Liver (tissue), 3 donors: ENCODE results near the gene PHLDA2.

Source experiments
- EGR1 ChIP-seq, 2 donors: IDR thresholded peaks; 2 replicates each; pipeline ENCODE4 v1.6.1; 2016 to 2018; ENCODE audit warnings: antibody characterized with exemption in 2 of 2, low read depth in 2 of 2
- JUND ChIP-seq, 2 donors: IDR thresholded peaks; 2 replicates each; pipeline ENCODE4 v1.6.1; 2016; ENCODE audit warnings: antibody characterized with exemption in 2 of 2
- RAD21 ChIP-seq, 2 donors: IDR thresholded peaks; 2 replicates each; pipeline ENCODE4 v1.6.1; 2016; ENCODE audit warnings: antibody characterized with exemption in 2 of 2, mild to moderate bottlenecking in 2 of 2
- TAF1 ChIP-seq: conservative IDR thresholded peaks from 2 replicates; pipeline ENCODE4 v1.6.1; 2016; ENCODE audit warnings: antibody characterized with exemption, mild to moderate bottlenecking
- TF ChIP-seq, protein P1 (sequence below): IDR thresholded peaks from 2 replicates; pipeline ENCODE4 v1.6.1; 2016; ENCODE audit warnings: antibody characterized with exemption, mild to moderate bottlenecking
- TF ChIP-seq, protein P2 (sequence below): fragments of 150-350 bp; IDR thresholded peaks from 2 replicates; pipeline ENCODE4 v1.5.1; 2017; ENCODE audit warnings: improper control_type of control experiment, low read depth, low read length; ENCODE audit not compliant: missing input control
- TF ChIP-seq, protein P3 (sequence below): IDR thresholded peaks from 2 replicates; pipeline ENCODE4 v1.6.1; 2016; ENCODE audit warnings: antibody characterized with exemption
- donor health status: healthy.
- donor health status: healthy.

DNA sequence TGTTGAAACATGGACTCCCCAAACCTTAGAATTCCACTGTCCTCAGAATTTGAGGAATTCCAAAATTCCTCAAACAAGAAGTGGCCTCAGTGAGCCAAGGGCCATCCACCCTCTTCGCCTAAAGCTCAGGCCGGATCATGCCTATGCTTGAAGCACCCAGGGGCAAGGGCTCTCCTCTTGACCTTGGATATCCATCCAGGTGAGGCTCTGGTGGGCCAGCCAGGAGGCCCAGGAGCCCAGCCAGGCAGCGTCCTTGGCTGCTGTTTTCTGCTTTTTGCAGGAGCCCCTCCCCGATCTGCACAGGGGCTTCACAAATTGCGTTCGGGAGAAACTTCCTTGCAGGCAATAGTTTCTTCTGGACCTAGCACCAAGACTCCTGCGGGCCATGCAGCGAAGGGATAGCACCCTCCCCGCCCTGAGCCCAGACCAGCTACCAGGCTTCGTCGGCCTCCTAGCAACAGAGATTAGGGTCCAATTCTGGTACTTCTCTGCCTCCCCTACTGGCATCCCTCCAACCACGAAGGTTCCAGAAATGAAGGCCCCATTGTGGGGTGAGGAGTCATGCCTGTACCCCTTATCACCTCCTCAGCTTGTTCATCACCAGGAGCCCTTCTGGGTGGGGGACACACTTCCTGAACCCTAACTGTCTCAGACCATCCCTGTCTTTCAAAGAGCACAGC is 2.0 kb downstream of the PHLDA2 start:
- TF ChIP-seq EGR1 (IDR thresholded peaks at IDR 0.05; ENCODE audit: low read depth in 2 of 2) (no peak), TAF1 (no peak), JUND (IDR thresholded peaks at IDR 0.05) (no peak), RAD21 (IDR thresholded peaks at IDR 0.05) (no peak)
- TF ChIP-seq, protein P1, sequence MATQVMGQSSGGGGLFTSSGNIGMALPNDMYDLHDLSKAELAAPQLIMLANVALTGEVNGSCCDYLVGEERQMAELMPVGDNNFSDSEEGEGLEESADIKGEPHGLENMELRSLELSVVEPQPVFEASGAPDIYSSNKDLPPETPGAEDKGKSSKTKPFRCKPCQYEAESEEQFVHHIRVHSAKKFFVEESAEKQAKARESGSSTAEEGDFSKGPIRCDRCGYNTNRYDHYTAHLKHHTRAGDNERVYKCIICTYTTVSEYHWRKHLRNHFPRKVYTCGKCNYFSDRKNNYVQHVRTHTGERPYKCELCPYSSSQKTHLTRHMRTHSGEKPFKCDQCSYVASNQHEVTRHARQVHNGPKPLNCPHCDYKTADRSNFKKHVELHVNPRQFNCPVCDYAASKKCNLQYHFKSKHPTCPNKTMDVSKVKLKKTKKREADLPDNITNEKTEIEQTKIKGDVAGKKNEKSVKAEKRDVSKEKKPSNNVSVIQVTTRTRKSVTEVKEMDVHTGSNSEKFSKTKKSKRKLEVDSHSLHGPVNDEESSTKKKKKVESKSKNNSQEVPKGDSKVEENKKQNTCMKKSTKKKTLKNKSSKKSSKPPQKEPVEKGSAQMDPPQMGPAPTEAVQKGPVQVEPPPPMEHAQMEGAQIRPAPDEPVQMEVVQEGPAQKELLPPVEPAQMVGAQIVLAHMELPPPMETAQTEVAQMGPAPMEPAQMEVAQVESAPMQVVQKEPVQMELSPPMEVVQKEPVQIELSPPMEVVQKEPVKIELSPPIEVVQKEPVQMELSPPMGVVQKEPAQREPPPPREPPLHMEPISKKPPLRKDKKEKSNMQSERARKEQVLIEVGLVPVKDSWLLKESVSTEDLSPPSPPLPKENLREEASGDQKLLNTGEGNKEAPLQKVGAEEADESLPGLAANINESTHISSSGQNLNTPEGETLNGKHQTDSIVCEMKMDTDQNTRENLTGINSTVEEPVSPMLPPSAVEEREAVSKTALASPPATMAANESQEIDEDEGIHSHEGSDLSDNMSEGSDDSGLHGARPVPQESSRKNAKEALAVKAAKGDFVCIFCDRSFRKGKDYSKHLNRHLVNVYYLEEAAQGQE = no peak
- TF ChIP-seq, protein P2, sequence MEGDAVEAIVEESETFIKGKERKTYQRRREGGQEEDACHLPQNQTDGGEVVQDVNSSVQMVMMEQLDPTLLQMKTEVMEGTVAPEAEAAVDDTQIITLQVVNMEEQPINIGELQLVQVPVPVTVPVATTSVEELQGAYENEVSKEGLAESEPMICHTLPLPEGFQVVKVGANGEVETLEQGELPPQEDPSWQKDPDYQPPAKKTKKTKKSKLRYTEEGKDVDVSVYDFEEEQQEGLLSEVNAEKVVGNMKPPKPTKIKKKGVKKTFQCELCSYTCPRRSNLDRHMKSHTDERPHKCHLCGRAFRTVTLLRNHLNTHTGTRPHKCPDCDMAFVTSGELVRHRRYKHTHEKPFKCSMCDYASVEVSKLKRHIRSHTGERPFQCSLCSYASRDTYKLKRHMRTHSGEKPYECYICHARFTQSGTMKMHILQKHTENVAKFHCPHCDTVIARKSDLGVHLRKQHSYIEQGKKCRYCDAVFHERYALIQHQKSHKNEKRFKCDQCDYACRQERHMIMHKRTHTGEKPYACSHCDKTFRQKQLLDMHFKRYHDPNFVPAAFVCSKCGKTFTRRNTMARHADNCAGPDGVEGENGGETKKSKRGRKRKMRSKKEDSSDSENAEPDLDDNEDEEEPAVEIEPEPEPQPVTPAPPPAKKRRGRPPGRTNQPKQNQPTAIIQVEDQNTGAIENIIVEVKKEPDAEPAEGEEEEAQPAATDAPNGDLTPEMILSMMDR = no peak
- TF ChIP-seq, protein P3, sequence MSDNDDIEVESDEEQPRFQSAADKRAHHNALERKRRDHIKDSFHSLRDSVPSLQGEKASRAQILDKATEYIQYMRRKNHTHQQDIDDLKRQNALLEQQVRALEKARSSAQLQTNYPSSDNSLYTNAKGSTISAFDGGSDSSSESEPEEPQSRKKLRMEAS = no peak
